Prostate gland (tissue), 2 donors: ENCODE results near the gene STK4. TPM values are rescaled to one million over a fixed set of nuclear protein-coding genes. Genes with fewer than 3 reads are reported as not detected.

Experiments
- DNase-seq: peaks from one replicate; pipeline ENCODE4 v3.0.0-alpha.2; 2019; ENCODE audit warnings: low spot score
- H3K27ac ChIP-seq, 2 donors: fragments of 200-600 bp; sonication (generic); 2 replicates each; pipeline ENCODE4 v1.5.1; 2017 to 2019
- H3K27me3 ChIP-seq: fragments of 200-600 bp; sonication (generic); replicated peaks from 2 replicates; pipeline ENCODE4 v1.5.1; 2019; ENCODE audit not compliant: insufficient read depth
- H3K36me3 ChIP-seq, 2 donors: fragments of 200-600 bp; sonication (generic); 1 replicate in 1 of 2; 2 replicates in 1 of 2; pipeline versions ENCODE4 v1.5.1 to v1.8.1; 2017 to 2019
- H3K4me1 ChIP-seq: fragments of 200-600 bp; sonication (generic); replicated peaks from 2 replicates; pipeline ENCODE4 v1.5.1; 2019
- H3K4me3 ChIP-seq, 2 donors: fragments of 200-600 bp; sonication (generic); 2 replicates each; pipeline ENCODE4 v1.5.1; 2017 to 2019
- H3K9me3 ChIP-seq: fragments of 200-600 bp; sonication (generic); 2 replicates; pipeline ENCODE4 v1.5.1; 2017
- POLR2A ChIP-seq: fragments of 450-650 bp; IDR thresholded peaks from one replicate; pipeline ENCODE4 v1.6.1; 2016; ENCODE audit warnings: antibody characterized with exemption, mild to moderate bottlenecking
- POLR2AphosphoS5 ChIP-seq: sonication (generic); formaldehyde crosslinking; IDR thresholded peaks from one replicate; pipeline ENCODE4 v1.6.1; 2017; ENCODE audit warnings: antibody characterized with exemption
- WGBS: methylation state at CpG from one replicate; pipeline ENCODE4 v1.1.5; 2018; 5-methylcytosine and 5-hydroxymethylcytosine counted together
- intact Hi-C: fragments of 100-400 bp; cut with DNase I; formaldehyde crosslinking; loops from one replicate; pipeline ENCODE4 v1.14.2; 2022
- total RNA-seq, 2 donors: library from RNA; depleted of rRNA; stranded (reverse); fragments of >200 nt; gene quantifications; one replicate each; pipeline ENCODE4 v1.1.0, GENCODE V29; 2016
- TF ChIP-seq, protein P1 (sequence below), 4 experiments: fragments of 200-600 bp in 2 of 4; fragments of 450-650 bp in 2 of 4; sonication (generic) in 2 of 4; IDR thresholded peaks; 1 replicate in 3 of 4; 2 replicates in 1 of 4; pipeline ENCODE4 v1.5.1; 2016 to 2019; ENCODE audit warnings: antibody characterized with exemption in 4 of 4, mild to moderate bottlenecking in 2 of 4, moderate library complexity in 2 of 4

Gene STK4
- total RNA-seq, 2 donors from 2014 or later = 14.4 to 35.1 TPM

DNA sequence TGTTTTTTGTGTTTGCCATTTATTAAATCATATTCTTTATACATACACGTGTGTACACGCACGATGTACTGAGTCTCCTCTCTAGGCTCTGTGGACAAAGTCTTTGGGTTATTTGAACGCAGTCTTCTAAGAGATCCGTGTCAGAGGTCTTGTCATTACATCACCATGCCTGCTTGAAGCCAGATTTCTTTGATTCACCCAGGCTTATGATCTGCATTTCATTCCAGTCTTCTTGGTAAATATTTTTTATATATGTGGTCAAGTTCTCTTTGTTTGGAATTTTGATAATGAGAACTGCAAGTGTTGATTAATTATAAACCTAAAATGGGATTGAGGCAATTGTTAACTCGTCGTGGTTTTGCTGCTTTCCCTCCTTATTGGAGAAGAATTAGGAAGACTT lies 100.1 kb downstream of the STK4 start:
- no peak for DNase-seq
- no peaks in the 10 kb centered on the region for H3K4me1 ChIP-seq
- TF ChIP-seq, protein P1, sequence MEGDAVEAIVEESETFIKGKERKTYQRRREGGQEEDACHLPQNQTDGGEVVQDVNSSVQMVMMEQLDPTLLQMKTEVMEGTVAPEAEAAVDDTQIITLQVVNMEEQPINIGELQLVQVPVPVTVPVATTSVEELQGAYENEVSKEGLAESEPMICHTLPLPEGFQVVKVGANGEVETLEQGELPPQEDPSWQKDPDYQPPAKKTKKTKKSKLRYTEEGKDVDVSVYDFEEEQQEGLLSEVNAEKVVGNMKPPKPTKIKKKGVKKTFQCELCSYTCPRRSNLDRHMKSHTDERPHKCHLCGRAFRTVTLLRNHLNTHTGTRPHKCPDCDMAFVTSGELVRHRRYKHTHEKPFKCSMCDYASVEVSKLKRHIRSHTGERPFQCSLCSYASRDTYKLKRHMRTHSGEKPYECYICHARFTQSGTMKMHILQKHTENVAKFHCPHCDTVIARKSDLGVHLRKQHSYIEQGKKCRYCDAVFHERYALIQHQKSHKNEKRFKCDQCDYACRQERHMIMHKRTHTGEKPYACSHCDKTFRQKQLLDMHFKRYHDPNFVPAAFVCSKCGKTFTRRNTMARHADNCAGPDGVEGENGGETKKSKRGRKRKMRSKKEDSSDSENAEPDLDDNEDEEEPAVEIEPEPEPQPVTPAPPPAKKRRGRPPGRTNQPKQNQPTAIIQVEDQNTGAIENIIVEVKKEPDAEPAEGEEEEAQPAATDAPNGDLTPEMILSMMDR (IDR thresholded peaks at IDR 0.05) = no peak
- TF ChIP-seq POLR2A (no peak), POLR2AphosphoS5 (no peak)
- no peak overlapping the region for H3K4me3 ChIP-seq
- intact Hi-C loops = no loop called here
- H3K27me3 ChIP-seq = no peaks in the 10 kb centered on the region
- no peak overlapping the region for H3K27ac ChIP-seq
- H3K9me3 ChIP-seq = no peaks in the 10 kb centered on the region
- no peaks in the 10 kb centered on the region for H3K36me3 ChIP-seq
- 91% methylated on average over 7 of the region's 7 CpGs for WGBS

DNA sequence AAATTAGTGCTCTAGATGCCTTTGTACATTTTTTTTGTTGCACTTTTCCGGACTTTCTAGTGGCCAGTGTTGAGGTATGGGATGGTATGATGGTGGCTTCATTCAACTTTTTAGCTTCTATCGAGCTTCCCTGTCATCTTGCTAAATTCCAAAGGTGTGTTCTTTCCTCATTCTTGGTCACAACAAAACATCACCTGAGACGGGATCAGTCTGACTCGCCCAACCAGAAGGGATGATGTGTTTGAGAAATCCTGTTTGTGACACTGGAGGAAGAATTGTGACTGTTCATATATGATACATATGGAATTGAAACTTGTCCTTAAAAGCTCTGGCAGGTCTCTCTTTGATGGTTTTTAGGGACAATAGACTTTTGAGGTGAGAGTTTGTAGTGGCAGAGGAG lies 100.8 kb downstream of the STK4 start:
- H3K4me3 ChIP-seq = no peak overlapping the region
- H3K4me1 ChIP-seq = no peaks in the 10 kb centered on the region
- no peak for TF ChIP-seq POLR2AphosphoS5
- TF ChIP-seq POLR2A = no peak
- TF ChIP-seq, protein P1 (IDR thresholded peaks at IDR 0.05) = no peak
- DNase-seq = no peak
- no peaks in the 10 kb centered on the region for H3K9me3 ChIP-seq
- no peaks in the 10 kb centered on the region for H3K36me3 ChIP-seq
- 93% methylated on average over 4 of the region's 4 CpGs for WGBS
- intact Hi-C loops = no loop called here
- H3K27me3 ChIP-seq = no peaks in the 10 kb centered on the region
- no peak overlapping the region for H3K27ac ChIP-seq

DNA sequence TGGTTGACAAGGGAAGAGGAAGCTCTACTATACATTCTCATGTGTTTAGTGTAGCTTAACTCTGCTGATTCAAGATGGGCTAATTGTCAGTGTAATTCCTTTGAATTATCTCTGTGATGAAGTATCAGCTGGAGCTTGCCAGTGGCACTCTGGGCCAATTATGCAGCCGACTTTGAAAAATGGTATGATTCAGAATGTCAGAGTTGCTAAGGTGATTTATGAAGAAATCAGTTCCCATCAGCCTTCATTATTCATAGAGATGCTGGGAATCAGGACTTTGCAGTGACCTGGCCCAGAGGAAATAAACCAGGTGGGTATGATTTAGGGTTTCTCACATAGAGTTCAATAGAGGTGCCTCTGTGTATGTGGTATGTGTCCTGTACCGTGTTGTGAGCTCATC lies 101.2 kb downstream of the STK4 start:
- DNase-seq = no peak
- Histone ChIP-seq H3K27ac (no peak overlapping the region), H3K9me3 (no peaks in the 10 kb centered on the region), H3K4me1 (no peaks in the 10 kb centered on the region), H3K36me3 (no peaks in the 10 kb centered on the region), H3K4me3 (no peak overlapping the region), H3K27me3 (no peaks in the 10 kb centered on the region)
- 90% methylated on average over 2 of the region's 2 CpGs for WGBS
- no peak for TF ChIP-seq POLR2AphosphoS5
- TF ChIP-seq, protein P1 (IDR thresholded peaks at IDR 0.05) = no peak
- no peak for TF ChIP-seq POLR2A
- intact Hi-C loops = no loop called here

DNA sequence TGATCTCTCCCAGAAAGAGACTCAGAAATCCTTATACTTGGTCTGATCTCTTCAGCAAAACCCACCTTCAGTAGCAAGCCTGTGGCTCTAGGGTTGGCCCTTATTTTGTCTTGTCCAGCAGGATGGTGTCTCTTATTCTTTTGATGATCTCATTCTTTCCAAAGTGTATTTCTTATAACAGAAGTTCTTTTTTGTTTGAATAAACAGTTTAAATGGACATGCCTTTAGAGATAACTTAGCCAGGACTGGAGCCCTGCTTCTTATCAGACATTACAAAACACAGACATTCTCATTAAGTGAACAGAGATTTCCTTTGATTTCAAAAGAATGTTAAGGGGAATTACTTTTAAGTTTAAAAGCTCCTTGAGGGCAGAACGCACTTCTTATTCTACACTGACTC lies 102.9 kb downstream of the STK4 start:
- Histone ChIP-seq H3K27me3 (no peaks in the 10 kb centered on the region), H3K4me3 (no peak overlapping the region), H3K36me3 (no peaks in the 10 kb centered on the region), H3K9me3 (no peaks in the 10 kb centered on the region), H3K27ac (no peak overlapping the region), H3K4me1 (no peaks in the 10 kb centered on the region)
- TF ChIP-seq POLR2A (no peak), POLR2AphosphoS5 (no peak)
- TF ChIP-seq, protein P1 (IDR thresholded peaks at IDR 0.05) = no peak
- intact Hi-C loops = no loop called here
- WGBS = 64% methylated on average over 1 of the region's 1 CpG
- no peak for DNase-seq

DNA sequence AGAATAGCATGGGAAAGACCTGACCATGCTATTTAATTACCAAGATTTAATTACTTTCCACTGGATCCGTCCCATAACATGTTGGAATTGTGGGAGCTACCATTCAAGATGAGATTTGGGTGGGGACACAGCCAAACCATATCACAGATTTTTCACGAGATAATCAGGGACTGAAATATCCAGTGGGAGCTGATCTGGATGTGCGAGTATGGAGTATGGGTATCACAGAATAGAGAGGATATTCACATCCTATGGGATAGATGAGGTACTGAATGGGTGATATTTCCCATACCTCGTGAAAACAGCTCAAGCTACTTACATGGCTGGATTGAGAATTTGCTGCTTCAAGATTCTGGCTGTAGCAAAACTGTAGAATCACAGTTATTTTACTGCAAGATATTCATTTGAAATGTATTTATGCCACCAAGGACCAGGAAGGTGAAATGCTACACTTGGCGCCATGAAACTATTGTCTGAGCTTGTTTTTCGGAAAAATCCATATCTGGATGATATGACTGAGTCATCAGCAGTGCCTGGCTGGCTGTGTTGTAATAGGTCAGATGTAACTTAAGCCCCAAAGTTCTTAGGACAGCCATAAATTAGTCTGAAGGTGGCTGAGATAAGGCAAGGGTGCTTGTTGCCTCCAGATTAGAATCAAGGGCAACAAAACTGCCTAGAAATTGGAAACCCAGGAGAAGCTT lies 104.8 kb downstream of the STK4 start:
- Histone ChIP-seq H3K36me3 (peaks cover 3 to 8% of the 10 kb centered on the region in 2 donors), H3K4me3 (no peak overlapping the region), H3K4me1 (no peaks in the 10 kb centered on the region), H3K9me3 (no peaks in the 10 kb centered on the region), H3K27me3 (no peaks in the 10 kb centered on the region), H3K27ac (no peak overlapping the region)
- WGBS = 98% methylated on average over 6 of the region's 6 CpGs
- no peak for DNase-seq
- intact Hi-C loops = no loop called here
- TF ChIP-seq POLR2A = no peak
- TF ChIP-seq, protein P1 (IDR thresholded peaks at IDR 0.05) = no peak
- no peak for TF ChIP-seq POLR2AphosphoS5
